Uterine smooth muscle cell (primary cell): ENCODE data around the gene PPAN. TPM values are rescaled to one million over a fixed set of nuclear protein-coding genes. Genes with fewer than 3 reads are reported as not detected.

Experiments used
- total RNA-seq: library from RNA; depleted of rRNA; stranded (reverse); fragments of >200 nt; gene quantifications from 2 replicates; pipeline ENCODE4 v1.2.3, GENCODE V29; 2014

The PPAN gene, protein sequence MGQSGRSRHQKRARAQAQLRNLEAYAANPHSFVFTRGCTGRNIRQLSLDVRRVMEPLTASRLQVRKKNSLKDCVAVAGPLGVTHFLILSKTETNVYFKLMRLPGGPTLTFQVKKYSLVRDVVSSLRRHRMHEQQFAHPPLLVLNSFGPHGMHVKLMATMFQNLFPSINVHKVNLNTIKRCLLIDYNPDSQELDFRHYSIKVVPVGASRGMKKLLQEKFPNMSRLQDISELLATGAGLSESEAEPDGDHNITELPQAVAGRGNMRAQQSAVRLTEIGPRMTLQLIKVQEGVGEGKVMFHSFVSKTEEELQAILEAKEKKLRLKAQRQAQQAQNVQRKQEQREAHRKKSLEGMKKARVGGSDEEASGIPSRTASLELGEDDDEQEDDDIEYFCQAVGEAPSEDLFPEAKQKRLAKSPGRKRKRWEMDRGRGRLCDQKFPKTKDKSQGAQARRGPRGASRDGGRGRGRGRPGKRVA
- total RNA-seq = 27.4 and 42.7 TPM in 2 replicates

DNA sequence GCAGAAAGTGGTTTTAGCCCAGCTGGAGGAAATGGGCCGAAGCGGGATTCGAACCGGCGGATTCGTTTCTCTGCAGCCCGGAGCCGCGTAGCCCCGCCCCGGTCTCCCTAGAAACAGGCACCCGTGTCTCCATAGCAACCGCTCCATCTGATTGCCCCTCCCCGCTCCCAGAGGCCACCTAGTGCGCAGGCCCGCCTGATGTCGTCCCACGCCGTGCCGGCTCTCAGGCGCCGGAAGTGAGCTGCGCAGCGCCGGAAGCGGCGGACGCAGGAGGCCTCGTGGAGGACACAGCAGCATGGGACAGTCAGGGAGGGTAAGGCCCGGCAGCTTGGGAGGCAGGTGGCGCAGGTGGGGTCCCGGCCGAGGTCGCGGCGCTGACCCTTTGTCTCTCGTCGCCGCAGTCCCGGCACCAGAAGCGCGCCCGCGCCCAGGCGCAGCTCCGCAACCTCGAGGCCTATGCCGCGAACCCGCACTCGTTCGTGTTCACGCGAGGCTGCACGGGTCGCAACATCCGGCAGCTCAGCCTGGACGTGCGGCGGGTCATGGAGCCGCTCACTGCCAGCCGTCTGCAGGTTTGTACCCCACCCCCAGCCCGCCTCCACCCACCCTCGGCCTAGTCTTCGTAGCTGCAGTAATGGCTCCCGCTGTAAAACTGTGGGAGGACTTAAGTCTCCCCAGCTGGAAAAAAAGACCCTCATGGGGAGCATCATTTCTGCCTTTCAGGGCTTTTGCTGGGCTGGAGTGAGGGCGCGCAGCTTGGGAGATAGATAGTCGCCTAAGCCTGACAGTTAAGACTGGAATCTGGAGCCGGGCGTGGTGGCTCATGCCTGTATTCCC lies at the start of gene PPAN:
PPAN (plus strand) TSS at position 263 of the 837 bp plus-strand sequence; CDS start at position 296, 33 bp downstream.

DNA sequence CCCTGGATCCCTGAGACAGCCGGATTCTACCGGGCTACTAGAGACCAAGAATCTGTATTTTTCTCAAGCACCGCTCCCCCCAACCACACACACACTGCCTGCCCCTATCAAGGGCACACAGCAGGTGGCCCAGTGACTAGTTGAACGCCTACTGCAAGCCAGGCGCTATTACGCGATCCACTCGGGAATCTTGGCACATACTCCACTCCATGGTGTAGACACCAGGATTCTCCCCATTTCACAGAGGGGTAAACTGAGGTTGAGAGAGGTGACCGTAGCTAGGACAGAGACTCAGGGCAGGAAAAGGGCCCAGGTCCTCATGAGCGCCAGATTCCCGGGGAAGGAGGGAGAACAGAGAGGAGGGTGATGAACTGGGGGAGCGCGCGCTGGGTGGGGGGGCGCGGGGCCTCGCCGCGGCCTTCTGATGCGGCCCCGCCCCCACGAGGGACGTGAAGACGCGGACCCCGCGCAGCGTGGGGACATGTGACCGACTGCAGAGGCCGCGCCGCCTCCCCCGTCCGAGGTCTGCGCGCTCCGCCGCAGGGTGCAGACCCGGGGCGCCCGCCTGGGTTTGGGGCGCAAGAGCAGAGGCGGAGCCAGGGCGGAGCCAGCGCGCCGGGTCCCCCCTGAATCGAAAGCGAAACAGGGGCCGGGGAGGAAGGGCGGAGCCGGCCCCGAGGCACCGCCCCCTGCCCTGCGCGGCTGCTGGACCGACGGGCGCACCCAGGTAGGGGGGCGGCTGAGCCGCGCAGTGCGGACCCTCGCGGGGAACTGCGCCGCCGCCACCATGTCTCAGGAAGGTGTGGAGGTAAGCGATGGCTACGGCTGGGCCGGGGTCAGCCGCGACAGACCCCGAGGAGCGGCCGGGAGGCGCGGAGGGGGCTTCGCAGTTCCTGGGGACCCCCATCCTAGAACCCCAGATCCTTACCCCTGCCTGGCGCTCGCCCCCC lies 20.2 kb upstream of the PPAN start, which contains the start of gene SHFL:
SHFL (plus strand) TSS at position 677 of the 950 bp plus-strand sequence; CDS start at position 788, 111 bp downstream.

GRCh38 chr19:10111405-10111811 lies 5.2 kb downstream of the PPAN start, which contains the start of gene P2RY11:
Gene P2RY11, plus strand, starts transcription at chr19:10111693. Its CDS starts 29 bp downstream, at chr19:10111722.

Other genes starting within 250 kb of the PPAN start
- 0.11 and 1.4 TPM in 2 replicates for gene OLFM2, start 169.8 kb upstream of the PPAN start, total RNA-seq
- gene COL5A3, start 95.9 kb upstream of the PPAN start, total RNA-seq = 1.5 and 4.8 TPM in 2 replicates
- not detected in 2 replicates for gene RDH8, start 92.9 kb upstream of the PPAN start, total RNA-seq
- 18.2 and 20.1 TPM in 2 replicates for gene SHFL, start 20.0 kb upstream of the PPAN start, total RNA-seq
- gene ANGPTL6, start 3.7 kb upstream of the PPAN start, total RNA-seq = not detected in 2 replicates
- 3.0 and 3.9 TPM in 2 replicates for gene P2RY11, start 5.3 kb downstream of the PPAN start, total RNA-seq
- 318 and 322 TPM in 2 replicates for gene EIF3G, start 13.5 kb downstream of the PPAN start, total RNA-seq
- 38.0 and 90.2 TPM in 2 replicates for gene DNMT1, start 88.6 kb downstream of the PPAN start, total RNA-seq
- gene S1PR2, start 125.0 kb downstream of the PPAN start, total RNA-seq = 11.2 and 12.2 TPM in 2 replicates
- gene MRPL4, start 145.9 kb downstream of the PPAN start, total RNA-seq = 22.2 and 27.1 TPM in 2 replicates
- 4.8 and 5.6 TPM in 2 replicates for gene ICAM1, start 164.8 kb downstream of the PPAN start, total RNA-seq
- 0.33 and 0.75 TPM in 2 replicates for gene ICAM4, start 180.6 kb downstream of the PPAN start, total RNA-seq
- gene ICAM5, start 183.6 kb downstream of the PPAN start, total RNA-seq = 1.8 and 4.6 TPM in 2 replicates
- 0.22 and 0.87 TPM in 2 replicates for gene ZGLP1, start 203.5 kb downstream of the PPAN start, total RNA-seq
- gene FDX2, start 209.7 kb downstream of the PPAN start, total RNA-seq = 18.2 and 28.6 TPM in 2 replicates
- 16.1 and 17.5 TPM in 2 replicates for gene RAVER1, start 227.2 kb downstream of the PPAN start, total RNA-seq
- gene ICAM3, start 233.3 kb downstream of the PPAN start, total RNA-seq = 5.1 and 9.6 TPM in 2 replicates